Activated gamma-delta T cell treated with anti-CD3 and anti-CD28 coated beads, Interleukin-2, amount 50 U/mL, for 16 hours (primary cell): ENCODE results near the gene CHST5.
"Not testable (repeated sequence)": the region's sequence is repeated elsewhere in the genome, so short reads cannot be mapped to it uniquely, and the experiment has no call there.

Source experiments
- DNase-seq: peaks from one replicate; pipeline ENCODE4 v3.0.0-alpha.2; 2020; ENCODE audit warnings: low read depth

The CHST5 gene

GRCh38 chr16:75506107-75506506 is 29.8 kb downstream of the CHST5 start:
- no peak for DNase-seq

DNA sequence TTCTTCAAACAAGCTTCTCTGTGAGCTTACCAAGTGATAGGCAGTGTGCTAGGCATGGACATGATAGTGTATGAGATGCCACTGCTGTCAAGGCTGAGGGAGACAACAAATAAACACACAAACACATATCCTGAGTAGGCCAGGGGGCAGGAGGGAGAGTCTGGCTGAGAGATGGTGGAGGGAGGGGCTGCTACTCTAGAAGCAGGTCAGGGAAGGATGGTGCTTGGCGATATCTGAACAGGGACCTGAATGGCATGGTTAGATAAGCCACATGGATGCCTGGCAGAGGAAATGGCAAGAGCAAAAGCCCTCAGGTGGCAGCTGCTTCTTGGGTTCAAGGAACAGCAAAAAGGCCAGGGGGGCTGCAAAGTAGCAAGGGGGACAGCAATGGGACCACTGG is 32.1 kb downstream of the CHST5 start:
- no peak for DNase-seq

GRCh38 chr16:75502916-75503605 is 32.8 kb downstream of the CHST5 start:
- DNase-seq, result no peak

DNA sequence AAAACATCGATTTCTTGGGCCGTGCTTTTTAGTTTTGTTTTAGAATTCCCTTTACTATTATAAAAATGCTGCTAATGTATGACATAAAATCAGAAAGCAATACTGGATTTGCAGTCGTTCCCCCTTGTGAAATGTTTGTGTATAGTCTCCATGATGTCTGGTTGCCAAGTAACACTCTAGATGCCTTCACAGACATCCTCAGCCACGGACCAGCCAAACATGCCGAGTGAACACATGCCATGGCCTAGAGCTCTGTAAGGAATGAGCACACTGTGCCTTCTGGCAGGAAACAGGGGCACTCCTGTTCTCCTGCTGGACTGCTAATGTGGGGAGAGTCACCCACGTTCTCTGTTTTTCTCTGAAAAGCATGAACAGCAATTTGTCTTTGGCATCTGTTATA is 34.1 kb downstream of the CHST5 start:
- DNase-seq, result not testable (repeated sequence)

DNA sequence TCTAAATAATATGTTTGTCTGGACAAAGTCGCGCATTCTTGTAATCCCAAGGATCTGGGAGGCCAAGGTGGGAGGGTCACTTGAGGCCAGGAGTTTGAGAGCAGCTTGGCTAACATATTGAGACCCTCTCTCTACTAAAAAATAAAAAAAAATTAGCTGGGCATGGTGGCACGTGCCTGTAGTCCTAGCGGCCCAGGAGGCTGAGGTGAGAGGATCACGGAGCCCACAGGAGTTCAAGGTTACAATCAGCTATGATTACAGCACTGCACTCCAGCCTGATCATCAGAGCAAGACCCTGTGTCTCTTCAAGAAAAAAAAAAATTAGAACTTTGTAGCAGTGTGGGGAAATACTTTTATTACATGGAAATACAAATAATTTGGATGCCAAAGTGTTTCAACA is 34.5 kb downstream of the CHST5 start:
- DNase-seq, result no peak

- DNase-seq, result not testable (repeated sequence)
Observed at GRCh38 chr16:75498605-75499322, 37.1 kb downstream of the CHST5 start.

GRCh38 chr16:75497558-75497957 is 38.4 kb downstream of the CHST5 start:
- no peak for DNase-seq

- no peak for DNase-seq
Observed at GRCh38 chr16:75495076-75495674, 40.7 kb downstream of the CHST5 start, which contains the start of gene CHST6. Gene CHST6, minus strand, starts transcription at chr16:75495441. Its CDS starts 15,613 bp downstream, at chr16:75479828.

DNA sequence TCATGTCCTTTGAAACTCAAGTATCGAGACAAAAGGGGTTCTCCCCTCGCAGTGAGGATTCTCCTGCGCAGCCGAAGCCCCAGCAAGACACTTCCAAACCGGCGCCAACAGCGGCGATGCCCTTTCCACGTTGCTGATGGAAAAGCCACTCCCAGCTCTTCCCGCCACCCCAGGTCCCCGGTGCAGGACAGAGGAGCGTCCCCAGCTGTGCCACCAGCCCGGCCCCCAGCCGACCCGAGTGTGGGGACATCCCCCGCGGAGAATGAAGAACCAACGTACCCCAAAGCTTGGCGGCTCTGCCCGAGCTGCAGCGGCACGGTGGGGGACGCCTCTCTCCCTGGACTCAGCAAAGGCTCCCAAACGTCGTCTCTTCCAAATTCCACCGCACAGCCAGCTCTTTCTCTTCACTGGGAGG is 41.2 kb downstream of the CHST5 start:
- no peak for DNase-seq

- DNase-seq, result no peak
Observed at GRCh38 chr16:75494184-75494583, 41.7 kb downstream of the CHST5 start.

GRCh38 chr16:75491876-75492275 is 44.0 kb downstream of the CHST5 start:
- no peak for DNase-seq

- no peak for DNase-seq
Observed at GRCh38 chr16:75488322-75488721, 47.6 kb downstream of the CHST5 start.

DNA sequence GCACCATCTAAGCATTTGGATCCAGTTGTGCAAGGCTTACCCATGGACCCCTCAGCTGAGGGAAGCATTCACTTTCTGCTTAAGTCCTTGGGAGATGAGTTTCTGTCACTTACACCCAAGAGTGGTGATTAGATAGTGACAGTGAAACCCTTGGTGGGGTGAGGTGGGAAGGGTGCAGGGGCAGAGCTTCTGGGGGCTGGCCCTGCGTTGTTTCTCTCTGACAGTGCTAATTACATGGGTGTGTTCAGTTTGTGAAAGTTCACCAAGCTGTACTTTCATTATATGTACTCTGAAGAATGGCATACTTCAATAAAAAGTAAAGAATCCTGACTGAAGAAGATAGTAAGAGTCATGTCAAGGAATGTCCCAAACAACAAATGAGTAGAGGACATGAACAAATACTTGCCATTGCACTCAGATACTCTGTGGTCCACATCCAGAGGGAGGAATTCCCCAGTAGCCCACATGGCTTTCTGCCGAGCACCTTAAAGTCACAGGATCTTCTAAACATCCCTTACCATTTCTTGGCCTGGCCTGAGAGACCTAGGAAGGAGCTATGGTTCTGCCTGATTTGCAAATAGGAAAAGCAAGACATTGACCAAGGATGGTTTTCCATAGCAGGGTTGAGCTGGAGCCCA is 49.1 kb downstream of the CHST5 start:
- no peak for DNase-seq

DNA sequence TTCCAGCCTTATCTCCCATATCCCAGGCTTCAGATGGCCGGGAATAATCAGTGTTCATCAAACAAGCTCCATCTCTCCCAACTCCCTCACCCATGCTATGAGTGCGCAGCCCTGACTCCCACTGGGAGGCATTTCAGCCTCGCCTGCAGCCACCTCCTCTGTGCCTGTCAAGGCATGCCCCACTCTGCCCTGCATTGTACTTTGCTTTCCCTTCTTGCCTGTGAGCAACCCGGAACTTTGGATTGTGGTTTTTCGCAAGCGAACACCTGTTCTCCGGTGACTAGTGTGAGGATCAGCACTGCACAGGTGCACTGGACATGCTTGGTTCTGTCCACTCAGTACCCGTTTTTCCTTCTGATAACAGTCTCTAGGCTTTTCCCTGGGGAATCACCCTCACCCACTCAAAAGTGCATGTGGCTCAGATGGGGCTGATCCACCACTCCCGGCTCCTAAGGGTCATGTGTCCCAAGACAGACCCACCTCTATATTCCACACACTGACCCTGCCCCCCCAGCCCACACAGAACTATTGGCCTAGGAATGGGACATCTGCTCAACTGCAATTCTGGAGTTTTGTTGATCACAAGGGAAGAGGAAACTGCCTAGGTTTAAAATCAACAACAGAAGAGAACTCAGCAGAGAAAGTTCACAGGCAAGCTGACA is 49.8 kb downstream of the CHST5 start:
- no peak for DNase-seq

DNA sequence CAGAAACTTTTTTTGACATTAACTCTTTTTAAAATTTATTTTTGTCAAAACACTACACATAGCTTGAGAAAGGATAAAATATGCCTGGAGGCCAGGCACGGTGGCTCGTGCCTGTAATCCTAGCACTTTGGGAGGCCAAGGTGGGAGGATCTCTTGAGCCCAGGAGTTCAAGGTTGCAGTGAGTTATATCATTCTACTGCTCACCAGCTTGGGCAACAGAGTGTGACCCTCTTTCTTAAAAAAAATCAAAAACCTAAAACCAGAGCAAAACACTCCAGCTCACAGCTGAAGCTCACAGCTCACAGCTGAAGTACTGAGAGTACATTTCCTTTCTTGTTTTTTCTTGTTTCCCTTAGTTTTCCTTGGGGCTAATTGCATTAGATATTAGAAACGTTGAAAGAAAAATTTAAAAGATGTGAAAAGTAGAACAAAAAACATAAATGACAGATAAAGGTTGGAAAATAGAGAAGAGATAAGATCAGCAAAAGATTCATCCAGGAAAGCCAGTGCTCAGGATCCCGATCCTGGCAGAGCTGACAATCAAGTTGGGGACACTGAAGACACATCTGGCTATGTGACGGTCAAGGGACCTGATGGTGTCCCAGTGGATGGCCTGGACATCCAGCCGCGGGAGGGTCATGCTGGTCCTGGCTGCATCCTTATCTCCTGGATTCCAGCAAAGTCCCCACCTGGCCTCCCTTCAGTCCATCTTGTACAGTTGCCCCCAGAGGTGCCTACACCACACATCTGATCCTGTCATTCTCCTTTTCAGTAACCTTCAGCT is 50.5 kb downstream of the CHST5 start:
- no peak for DNase-seq

- DNase-seq, result no peak
Observed at GRCh38 chr16:75483222-75483621, 52.7 kb downstream of the CHST5 start.

DNA sequence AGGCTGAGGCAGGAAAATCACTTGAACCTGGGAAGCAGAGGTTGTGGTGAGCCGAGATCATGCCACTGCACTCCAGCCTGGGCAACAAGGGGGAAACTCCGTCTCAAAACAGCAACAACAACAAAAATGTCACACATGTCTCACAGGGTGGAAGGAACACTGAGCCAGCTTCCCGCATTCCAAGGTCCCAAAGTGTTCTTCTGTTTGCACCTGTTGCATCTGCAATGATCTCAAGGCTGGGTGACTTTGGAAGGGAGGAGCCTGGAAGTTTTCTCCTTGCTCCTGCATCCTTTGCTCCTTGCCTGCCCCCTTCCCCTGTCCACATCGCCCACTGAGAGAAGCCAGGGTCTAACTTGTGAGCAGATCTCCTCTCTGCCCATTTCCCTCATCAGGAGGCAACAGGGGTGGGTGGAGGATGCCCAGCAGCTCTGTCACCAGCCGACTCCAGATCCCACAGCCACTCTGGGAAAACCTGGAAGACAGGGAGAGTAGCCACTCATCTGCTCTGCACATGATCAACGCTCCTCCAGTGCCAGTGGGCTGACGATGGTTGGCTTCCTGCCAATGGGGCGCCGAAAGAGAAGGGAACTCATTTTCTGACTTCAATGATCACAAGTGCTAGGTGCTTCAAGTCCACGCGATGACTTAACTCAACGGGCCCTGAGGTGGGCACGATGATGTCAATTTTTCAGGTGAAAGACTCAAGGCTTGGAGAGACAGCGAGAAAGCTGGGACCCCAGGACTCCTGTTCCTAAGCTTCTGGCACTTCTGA is 53.3 kb downstream of the CHST5 start:
- no peak for DNase-seq

GRCh38 chr16:75481475-75481874 is 54.4 kb downstream of the CHST5 start:
- DNase-seq, result no peak

DNA sequence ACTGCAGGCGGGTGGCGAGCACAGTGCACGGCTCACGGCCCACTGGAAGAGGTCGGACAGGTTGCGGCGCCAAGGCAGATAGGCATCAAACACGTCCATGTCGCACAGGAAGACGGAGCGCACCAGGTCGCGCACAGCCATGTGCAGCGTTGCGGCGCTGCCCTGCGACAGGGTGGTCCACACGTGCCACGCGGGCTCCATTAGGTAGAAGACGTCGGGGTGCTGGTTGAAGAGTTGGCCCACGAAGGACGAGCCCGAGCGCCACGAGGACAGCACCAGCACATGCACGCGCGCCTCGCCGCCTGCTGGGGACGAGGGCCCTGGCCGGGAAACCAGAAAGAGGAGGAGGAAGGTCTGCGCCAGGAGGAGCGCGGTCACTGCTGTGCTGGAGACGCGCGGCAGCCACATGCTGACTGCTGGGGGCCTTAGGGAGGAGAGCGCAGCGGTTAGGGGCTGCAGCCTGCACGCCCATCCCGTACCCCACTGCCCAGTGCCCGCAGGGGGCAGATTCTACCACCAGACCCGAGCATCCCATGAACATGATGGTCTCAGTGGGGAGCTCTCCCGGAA is 56.4 kb downstream of the CHST5 start:
- no peak for DNase-seq
